Measurements from ENCODE around the gene GPR15. TPM values are rescaled to one million over a fixed set of nuclear protein-coding genes. Genes with fewer than 3 reads are reported as not detected.

GPR15 gene
- total RNA-seq, 1 donor from 2014 or later: 1.4 TPM

- ATAC-seq (no peak), DNase-seq (no peak)
- H3K4me1 ChIP-seq: no peaks in the 10 kb centered on the region
- H3K27me3 ChIP-seq (ENCODE audit: low read depth): no peaks in the 10 kb centered on the region
- intact Hi-C loops (cut with DNase I): no loop called here
- H3K4me3 ChIP-seq: no peak overlapping the region
- no peak for TF ChIP-seq CTCF (IDR thresholded peaks at IDR 0.05)
- H3K36me3 ChIP-seq: no peaks in the 10 kb centered on the region
- no peaks in the 10 kb centered on the region for H3K9me3 ChIP-seq
- no peak overlapping the region for H3K27ac ChIP-seq
Observed at GRCh38 chr3:98530676-98531075, 1.1 kb upstream of the GPR15 start.

GRCh38 chr3:98532275-98532637 lies 478 bp downstream of the GPR15 start:
- H3K9me3 ChIP-seq: no peaks in the 10 kb centered on the region
- DNase-seq (no peak), ATAC-seq (no peak)
- no peak overlapping the region for H3K4me3 ChIP-seq
- H3K4me1 ChIP-seq: no peaks in the 10 kb centered on the region
- no peak overlapping the region for H3K27ac ChIP-seq
- no peaks in the 10 kb centered on the region for H3K27me3 ChIP-seq (ENCODE audit: low read depth)
- no peak for TF ChIP-seq CTCF (IDR thresholded peaks at IDR 0.05)
- H3K36me3 ChIP-seq: no peaks in the 10 kb centered on the region
- intact Hi-C loops (cut with DNase I): no loop called here

- H3K4me1 ChIP-seq: no peaks in the 10 kb centered on the region
- no peaks in the 10 kb centered on the region for H3K36me3 ChIP-seq
- intact Hi-C loops (cut with DNase I): no loop called here
- no peak overlapping the region for H3K27ac ChIP-seq
- no peak for DNase-seq
- ATAC-seq: no peak
- TF ChIP-seq CTCF (IDR thresholded peaks at IDR 0.05): no peak
- H3K27me3 ChIP-seq (ENCODE audit: low read depth): no peaks in the 10 kb centered on the region
- no peak overlapping the region for H3K4me3 ChIP-seq
- no peaks in the 10 kb centered on the region for H3K9me3 ChIP-seq
Observed at GRCh38 chr3:98532709-98533571, 1.2 kb downstream of the GPR15 start.

GRCh38 chr3:98534168-98534567 lies 2.4 kb downstream of the GPR15 start:
- ATAC-seq (no peak), DNase-seq (no peak)
- Histone ChIP-seq H3K4me3 (no peak overlapping the region), H3K27me3 (ENCODE audit: low read depth) (no peaks in the 10 kb centered on the region), H3K36me3 (no peaks in the 10 kb centered on the region), H3K27ac (no peak overlapping the region), H3K4me1 (no peaks in the 10 kb centered on the region), H3K9me3 (no peaks in the 10 kb centered on the region)
- TF ChIP-seq CTCF (IDR thresholded peaks at IDR 0.05): no peak
- intact Hi-C loops (cut with DNase I): no loop called here

- TF ChIP-seq CTCF (IDR thresholded peaks at IDR 0.05): no peak
- Histone ChIP-seq H3K4me1 (no peaks in the 10 kb centered on the region), H3K36me3 (no peaks in the 10 kb centered on the region), H3K27me3 (ENCODE audit: low read depth) (no peaks in the 10 kb centered on the region), H3K4me3 (no peak overlapping the region), H3K9me3 (no peaks in the 10 kb centered on the region), H3K27ac (no peak overlapping the region)
- no peak for DNase-seq
- intact Hi-C loops (cut with DNase I): no loop called here
- no peak for ATAC-seq
Observed at GRCh38 chr3:98534734-98535133, 3.0 kb downstream of the GPR15 start.
